Vagina (tissue), 2 donors: ENCODE measurements around the gene DNLZ.

Experiments used
- POLR2A ChIP-seq, 2 donors: fragments of 450-650 bp; IDR thresholded peaks; one replicate each; pipeline ENCODE4 v1.6.1; 2017; ENCODE audit warnings: antibody characterized with exemption in 2 of 2, mild to moderate bottlenecking in 2 of 2, moderate library complexity in 2 of 2
- TF ChIP-seq, protein P1 (sequence below), 3 experiments: fragments of 450-650 bp in 2 of 3; fragments of 200-600 bp in 1 of 3; sonication (generic) in 1 of 3; IDR thresholded peaks; one replicate each; pipeline ENCODE4 v1.5.1; 2017 to 2019; ENCODE audit warnings: antibody characterized with exemption in 3 of 3, mild to moderate bottlenecking in 2 of 3, moderate library complexity in 2 of 3

DNA sequence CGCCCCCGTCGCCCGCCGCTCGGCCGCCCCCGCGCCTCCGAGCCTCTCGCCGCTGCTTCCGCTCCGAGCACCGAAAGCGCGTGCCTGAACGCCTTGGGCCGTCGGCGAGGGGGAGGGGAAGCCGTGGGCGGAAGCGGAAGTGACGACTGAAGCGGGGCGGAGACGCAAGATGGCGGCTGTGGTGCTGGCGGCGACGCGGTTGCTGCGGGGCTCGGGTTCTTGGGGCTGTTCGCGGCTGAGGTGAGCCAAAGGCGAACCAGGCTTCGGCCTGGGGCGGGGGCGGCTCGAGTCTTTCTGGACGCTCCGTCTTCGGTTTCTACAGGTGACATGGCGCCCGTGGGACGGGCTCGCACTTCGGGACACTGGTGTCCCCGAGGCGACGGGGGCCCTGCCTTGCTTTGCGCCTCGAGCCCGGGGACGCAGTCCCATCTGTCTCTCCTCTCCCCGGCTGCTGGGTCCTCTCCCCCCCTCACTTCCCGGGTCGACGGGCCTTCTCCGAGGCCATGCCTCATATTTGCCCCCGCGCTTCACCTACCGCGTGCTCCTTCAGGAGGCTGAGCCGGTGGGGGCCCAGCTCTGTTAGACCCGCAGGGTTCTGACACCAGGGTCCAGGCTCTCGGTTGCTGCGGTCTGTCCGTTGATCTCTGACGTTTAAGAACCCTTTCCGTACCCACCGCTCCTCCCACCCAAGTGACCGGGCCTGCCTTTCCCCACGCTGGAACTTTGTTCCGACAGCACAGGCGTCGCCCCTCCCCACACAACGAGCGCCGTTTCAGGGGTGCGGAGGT lies 47.1 kb upstream of the DNLZ start, which contains the start of the genes ENTR1 and PMPCA:
- TF ChIP-seq, protein P1, sequence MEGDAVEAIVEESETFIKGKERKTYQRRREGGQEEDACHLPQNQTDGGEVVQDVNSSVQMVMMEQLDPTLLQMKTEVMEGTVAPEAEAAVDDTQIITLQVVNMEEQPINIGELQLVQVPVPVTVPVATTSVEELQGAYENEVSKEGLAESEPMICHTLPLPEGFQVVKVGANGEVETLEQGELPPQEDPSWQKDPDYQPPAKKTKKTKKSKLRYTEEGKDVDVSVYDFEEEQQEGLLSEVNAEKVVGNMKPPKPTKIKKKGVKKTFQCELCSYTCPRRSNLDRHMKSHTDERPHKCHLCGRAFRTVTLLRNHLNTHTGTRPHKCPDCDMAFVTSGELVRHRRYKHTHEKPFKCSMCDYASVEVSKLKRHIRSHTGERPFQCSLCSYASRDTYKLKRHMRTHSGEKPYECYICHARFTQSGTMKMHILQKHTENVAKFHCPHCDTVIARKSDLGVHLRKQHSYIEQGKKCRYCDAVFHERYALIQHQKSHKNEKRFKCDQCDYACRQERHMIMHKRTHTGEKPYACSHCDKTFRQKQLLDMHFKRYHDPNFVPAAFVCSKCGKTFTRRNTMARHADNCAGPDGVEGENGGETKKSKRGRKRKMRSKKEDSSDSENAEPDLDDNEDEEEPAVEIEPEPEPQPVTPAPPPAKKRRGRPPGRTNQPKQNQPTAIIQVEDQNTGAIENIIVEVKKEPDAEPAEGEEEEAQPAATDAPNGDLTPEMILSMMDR (IDR thresholded peaks at IDR 0.05) = no peak
- TF ChIP-seq POLR2A (IDR thresholded peaks at IDR 0.05) = peak in 1 of 2 donors; percentile 75
